ENCODE results near the gene SMOC2. TPM values are rescaled to one million over a fixed set of nuclear protein-coding genes. Genes with fewer than 3 reads are reported as not detected.
A peak's percentile ranks its signal among the peaks of the same experiment; 100 is the strongest.

The SMOC2 gene
- total RNA-seq, 4 donors from 2014 or later, result 45.8 to 130 (median 84.0) TPM

- Histone ChIP-seq H3K27me3 (no peaks in the 10 kb centered on the region), H3K27ac (replicated peaks in 1 of 4) (peak overlapping the region in 3 of 4 donors; percentile 33 to 52 (median 50)), H3K36me3 (no peaks in the 10 kb centered on the region), H3K9me3 (no peaks in the 10 kb centered on the region), H3K4me1 (peaks cover 0 to 51% (median 46%) of the 10 kb centered on the region in 4 donors), H3K4me3 (no peak overlapping the region)
- TF ChIP-seq POLR2AphosphoS5 (IDR thresholded peaks at IDR 0.05) (no peak), POLR2A (IDR thresholded peaks at IDR 0.05; ENCODE audit: low read depth) (no peak), CTCF (IDR thresholded peaks at IDR 0.05) (no peak), EP300 (IDR thresholded peaks at IDR 0.05) (no peak)
- WGBS, result 90% methylated on average over 6 of the region's 6 CpGs
- intact Hi-C loops (cut with DNase I), result no loop called here
- no peak for DNase-seq (ENCODE audit: extremely low spot score)
These were observed 142.1 kb downstream of the SMOC2 start for GRCh38 chr6:168583126-168583525.

GRCh38 chr6:168583821-168584220 lies 142.8 kb downstream of the SMOC2 start:
- Histone ChIP-seq H3K4me3 (no peak overlapping the region), H3K36me3 (no peaks in the 10 kb centered on the region), H3K27ac (replicated peaks in 1 of 4) (peak overlapping the region in 3 of 4 donors; percentile 33 to 52 (median 50)), H3K27me3 (no peaks in the 10 kb centered on the region), H3K9me3 (no peaks in the 10 kb centered on the region), H3K4me1 (peaks cover 0 to 45% (median 39%) of the 10 kb centered on the region in 4 donors)
- intact Hi-C loops (cut with DNase I), result no loop called here
- DNase-seq (ENCODE audit: extremely low spot score), result no peak
- peak in 1 of 2 donors; percentile 43 for TF ChIP-seq POLR2AphosphoS5 (IDR thresholded peaks at IDR 0.05)
- no peak for TF ChIP-seq EP300 (IDR thresholded peaks at IDR 0.05)
- 76% methylated on average over 9 of the region's 9 CpGs for WGBS

GRCh38 chr6:168584249-168584648 lies 143.3 kb downstream of the SMOC2 start:
- peaks cover 0 to 44% (median 35%) of the 10 kb centered on the region in 4 donors for H3K4me1 ChIP-seq
- H3K4me3 ChIP-seq, result no peak overlapping the region
- TF ChIP-seq EP300 (IDR thresholded peaks at IDR 0.05) (no peak), CTCF (IDR thresholded peaks at IDR 0.05) (no peak), POLR2AphosphoS5 (IDR thresholded peaks at IDR 0.05) (no peak), POLR2A (IDR thresholded peaks at IDR 0.05; ENCODE audit: low read depth) (no peak)
- no peaks in the 10 kb centered on the region for H3K9me3 ChIP-seq
- H3K27me3 ChIP-seq, result no peaks in the 10 kb centered on the region
- WGBS, result 70% methylated on average over 6 of the region's 6 CpGs
- intact Hi-C loops (cut with DNase I), result no loop called here
- H3K27ac ChIP-seq (replicated peaks in 1 of 4), result peak overlapping the region in 3 of 4 donors; percentile 33 to 52 (median 50)
- no peak for DNase-seq (ENCODE audit: extremely low spot score)
- no peaks in the 10 kb centered on the region for H3K36me3 ChIP-seq

- intact Hi-C loops (cut with DNase I), result no loop called here
- H3K27me3 ChIP-seq, result no peaks in the 10 kb centered on the region
- WGBS, result 87% methylated on average over 5 of the region's 5 CpGs
- TF ChIP-seq CTCF (IDR thresholded peaks at IDR 0.05), result no peak
- no peak for TF ChIP-seq EP300 (IDR thresholded peaks at IDR 0.05)
- TF ChIP-seq POLR2A (IDR thresholded peaks at IDR 0.05; ENCODE audit: low read depth), result no peak
- TF ChIP-seq POLR2AphosphoS5 (IDR thresholded peaks at IDR 0.05), result no peak
- no peaks in the 10 kb centered on the region for H3K36me3 ChIP-seq
- H3K9me3 ChIP-seq, result no peaks in the 10 kb centered on the region
- peaks cover 0 to 41% (median 31%) of the 10 kb centered on the region in 4 donors for H3K4me1 ChIP-seq
- H3K4me3 ChIP-seq, result no peak overlapping the region
- peak overlapping the region in 2 of 4 donors; percentile 33 to 52 for H3K27ac ChIP-seq (replicated peaks in 1 of 4)
- DNase-seq (ENCODE audit: extremely low spot score), result no peak
These were observed 143.7 kb downstream of the SMOC2 start for GRCh38 chr6:168584671-168585070.

- H3K27me3 ChIP-seq, result no peaks in the 10 kb centered on the region
- TF ChIP-seq POLR2A (IDR thresholded peaks at IDR 0.05; ENCODE audit: low read depth), result no peak
- TF ChIP-seq EP300 (IDR thresholded peaks at IDR 0.05), result no peak
- TF ChIP-seq CTCF (IDR thresholded peaks at IDR 0.05), result no peak
- TF ChIP-seq POLR2AphosphoS5 (IDR thresholded peaks at IDR 0.05), result no peak
- H3K4me3 ChIP-seq, result no peak overlapping the region
- H3K4me1 ChIP-seq, result peaks cover 0 to 38% (median 32%) of the 10 kb centered on the region in 4 donors
- H3K9me3 ChIP-seq, result no peaks in the 10 kb centered on the region
- no peak for DNase-seq (ENCODE audit: extremely low spot score)
- WGBS, result 67% methylated on average over 3 of the region's 3 CpGs
- peak overlapping the region in 1 of 4 donors; percentile 7 for H3K27ac ChIP-seq (replicated peaks in 1 of 4)
- intact Hi-C loops (cut with DNase I), result no loop called here
- no peaks in the 10 kb centered on the region for H3K36me3 ChIP-seq
These were observed 144.5 kb downstream of the SMOC2 start for GRCh38 chr6:168585441-168585840.
